HG03432 (cell line): Measurements from ENCODE around the gene GFI1B.
"Not testable (repeated sequence)": the region's sequence is repeated elsewhere in the genome, so short reads cannot be mapped to it uniquely, and the experiment has no call there.

Experiments
- ATAC-seq: cut with Tn5 transposase; IDR thresholded peaks from one replicate; pipeline ENCODE4 v1.9.1; 2021; ENCODE audit warnings: mild to moderate bottlenecking, moderate library complexity; ENCODE audit not compliant: unreplicated experiment

The GFI1B gene

GRCh38 chr9:132967908-132968307 is 10.6 kb upstream of the GFI1B start:
- ATAC-seq, result not testable (repeated sequence)

GRCh38 chr9:132969783-132970182 is 8.7 kb upstream of the GFI1B start:
- ATAC-seq, result no peak

DNA sequence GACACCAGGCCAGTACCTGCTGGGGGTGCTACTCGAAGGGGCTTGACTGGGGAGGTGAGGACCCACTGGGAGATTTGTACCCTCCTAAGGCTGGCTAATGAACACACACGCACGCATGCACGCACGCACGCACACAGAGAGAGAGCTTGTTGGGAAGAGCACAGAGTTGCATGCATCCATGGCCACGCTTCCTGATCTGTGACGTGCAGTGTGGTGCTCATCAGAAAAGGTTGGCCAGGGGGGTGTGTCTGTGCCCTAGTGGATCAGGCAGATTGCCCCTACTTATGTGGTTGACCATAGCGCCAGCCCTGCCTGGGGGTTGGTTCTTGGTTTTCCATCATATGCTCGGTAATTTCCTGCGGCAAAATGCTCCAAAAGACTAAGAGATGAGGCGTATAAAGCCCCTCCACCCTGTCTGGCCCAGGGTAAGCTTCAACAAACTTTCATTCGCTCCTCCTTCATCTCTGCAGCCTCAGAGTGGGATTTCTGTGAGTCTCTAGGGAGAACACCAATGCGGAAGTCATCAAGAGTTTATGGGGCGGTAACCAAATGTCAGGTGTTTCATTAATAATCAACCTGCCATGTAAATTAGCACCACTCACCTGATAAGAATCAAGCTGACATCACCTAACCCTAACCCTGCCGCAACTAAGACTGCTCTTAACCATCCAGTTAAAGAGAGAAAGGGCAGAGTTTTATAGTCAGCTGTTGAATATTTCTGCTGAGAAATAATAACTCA is 8.0 kb upstream of the GFI1B start:
- ATAC-seq, result no peak

DNA sequence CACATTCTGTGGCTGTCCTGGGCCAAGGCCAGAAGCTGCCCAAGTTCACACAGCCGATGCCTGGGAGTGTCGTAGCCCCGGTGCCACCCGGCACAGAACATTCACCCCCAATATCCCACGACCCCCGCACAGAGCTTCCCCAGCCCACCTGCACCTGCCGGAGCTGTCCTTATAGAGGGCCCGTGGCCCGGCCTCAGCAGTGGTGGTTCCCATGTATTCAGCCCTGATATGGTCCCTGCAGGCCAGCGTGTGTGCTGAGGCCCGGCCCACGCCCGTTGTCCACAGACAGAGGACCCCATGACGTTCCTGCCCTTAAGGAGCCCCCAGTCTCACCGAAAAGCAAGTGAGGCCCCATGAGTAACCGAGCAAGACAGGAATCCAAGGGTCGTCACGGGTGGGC is 5.3 kb upstream of the GFI1B start:
- no peak for ATAC-seq

GRCh38 chr9:132973713-132974112 is 4.8 kb upstream of the GFI1B start:
- no peak for ATAC-seq

DNA sequence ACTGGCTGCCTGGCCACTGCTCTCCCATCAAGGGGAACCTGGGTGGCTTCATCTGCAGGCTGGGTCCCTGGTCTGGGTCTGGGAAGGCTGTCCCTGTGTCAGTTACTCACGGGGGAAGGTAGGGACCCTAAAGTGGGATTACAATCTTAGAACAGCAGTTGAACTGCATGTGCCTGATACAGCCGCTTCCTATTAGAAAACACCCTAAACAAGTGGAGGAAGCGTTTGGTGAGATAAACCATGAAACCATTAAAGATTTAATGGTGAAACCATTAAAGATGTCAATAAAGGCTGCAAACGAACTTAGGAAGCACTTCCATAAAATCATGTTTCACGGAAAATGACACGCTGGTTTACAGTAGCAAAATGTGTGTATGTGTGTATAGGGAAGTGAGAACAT is 2.5 kb upstream of the GFI1B start:
- no peak for ATAC-seq

- ATAC-seq, result no peak
Measured at GRCh38 chr9:132976571-132976970, 1.9 kb upstream of the GFI1B start.

DNA sequence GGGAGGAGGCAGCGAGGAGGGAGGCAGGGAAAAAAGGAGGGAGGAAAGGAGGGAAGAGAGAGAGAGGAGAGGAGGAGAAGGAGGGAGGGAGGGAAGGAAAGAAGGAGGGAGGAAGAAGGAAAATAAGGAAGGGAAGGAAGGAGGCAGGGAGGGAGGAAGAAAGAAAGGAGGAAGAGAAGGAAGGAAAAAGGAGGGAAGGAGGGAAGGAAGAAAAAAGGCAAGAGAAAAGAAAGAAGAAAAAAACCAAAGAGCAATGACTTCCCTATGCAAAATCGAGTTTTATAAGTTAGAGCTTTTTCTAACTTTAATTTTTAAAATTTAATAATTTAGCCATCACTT is 413 bp upstream of the GFI1B start:
- no peak for ATAC-seq

GRCh38 chr9:132980157-132980556 is 1.7 kb downstream of the GFI1B start:
- ATAC-seq, result no peak

- ATAC-seq, result no peak
Measured at GRCh38 chr9:132982458-132982857, 4.0 kb downstream of the GFI1B start.

DNA sequence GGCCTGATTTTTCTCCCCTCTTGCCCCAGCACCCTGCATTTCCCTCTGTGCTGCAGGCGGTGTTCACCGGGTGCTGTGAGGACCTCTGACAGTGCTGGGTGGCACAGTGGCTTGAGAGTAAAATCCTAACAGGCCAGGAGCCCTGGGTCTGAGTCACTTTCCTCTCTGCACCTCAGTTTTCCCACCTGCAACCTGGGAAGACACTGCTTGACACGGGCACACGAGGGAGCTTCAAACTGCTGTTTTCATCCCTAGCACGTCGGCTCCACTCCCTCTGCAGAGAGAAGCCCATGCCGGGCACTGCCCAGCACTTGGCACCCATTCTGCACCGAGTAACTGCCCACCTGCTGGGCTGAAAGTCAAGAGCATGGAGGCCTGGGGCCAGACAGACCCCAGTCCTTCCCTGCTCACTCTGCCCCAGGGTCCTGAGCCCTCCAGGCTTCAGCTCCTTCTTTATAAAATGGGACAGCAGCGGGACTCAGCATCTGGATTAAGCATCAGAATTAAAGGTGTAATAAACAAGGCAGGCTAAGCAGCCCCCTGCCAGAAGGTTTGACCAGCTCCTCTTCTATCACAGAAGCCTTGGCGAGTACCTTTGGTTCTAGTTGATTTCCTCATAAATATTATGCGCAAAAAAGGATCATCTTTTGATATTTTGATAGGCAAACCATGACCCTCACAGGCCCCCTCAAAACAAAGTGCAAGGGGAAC is 5.2 kb downstream of the GFI1B start:
- ATAC-seq, result no peak

GRCh38 chr9:132984202-132985070 is 5.9 kb downstream of the GFI1B start:
- no peak for ATAC-seq

DNA sequence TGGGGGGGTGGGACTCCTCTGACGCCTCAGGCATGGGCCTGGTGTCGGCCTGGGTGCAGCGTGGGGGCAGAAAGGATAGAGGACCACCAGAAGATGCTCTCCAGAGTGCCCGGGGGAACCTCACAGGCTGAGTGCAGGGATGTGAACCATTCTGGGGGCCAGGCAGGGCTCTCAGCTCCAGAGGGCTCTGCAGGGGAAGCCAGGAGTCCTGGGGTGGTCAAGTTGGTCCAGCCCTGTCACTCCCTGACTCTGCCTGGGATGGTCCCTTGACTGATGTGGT is 6.5 kb downstream of the GFI1B start:
- no peak for ATAC-seq

DNA sequence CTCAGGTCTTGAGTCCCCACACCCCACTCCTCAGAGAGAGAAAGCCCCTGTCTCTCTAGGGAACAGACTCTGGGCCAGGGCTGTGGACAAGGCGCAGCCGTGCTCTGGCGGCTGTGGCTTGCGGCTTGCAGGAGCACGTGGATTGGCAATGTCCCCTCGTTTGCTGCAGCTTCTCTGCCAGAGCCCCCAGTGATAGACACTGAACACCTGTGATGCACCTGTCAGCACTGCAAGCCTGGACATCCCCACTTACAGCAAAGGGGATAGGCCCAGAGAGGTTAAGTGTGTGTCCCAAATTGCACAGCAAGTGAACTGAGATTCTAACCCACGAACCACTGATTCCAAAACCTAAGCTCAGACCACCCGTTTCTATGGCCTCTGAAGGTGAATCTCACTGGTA is 7.0 kb downstream of the GFI1B start:
- ATAC-seq, result no peak

DNA sequence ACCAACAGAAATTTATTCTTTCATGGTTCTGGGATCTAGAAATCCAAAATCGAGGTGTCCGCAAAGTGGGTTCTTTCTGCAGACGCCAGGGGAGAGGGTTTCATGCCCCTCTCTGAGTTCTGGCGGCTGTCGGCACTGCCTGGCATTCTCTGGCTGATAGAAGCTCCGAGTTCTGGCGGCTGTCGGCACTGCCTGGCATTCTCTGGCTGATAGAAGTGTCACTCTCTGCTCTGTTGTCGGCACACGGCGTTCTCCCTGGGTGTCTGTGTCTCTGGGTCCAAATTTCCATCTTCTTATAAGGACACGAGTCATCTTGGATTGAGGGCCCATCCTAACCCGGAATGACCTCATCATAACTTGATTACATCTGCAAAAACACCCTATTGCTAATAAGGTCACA is 7.6 kb downstream of the GFI1B start:
- ATAC-seq, result no peak

GRCh38 chr9:132986640-132987620 is 8.4 kb downstream of the GFI1B start:
- ATAC-seq, result no peak

DNA sequence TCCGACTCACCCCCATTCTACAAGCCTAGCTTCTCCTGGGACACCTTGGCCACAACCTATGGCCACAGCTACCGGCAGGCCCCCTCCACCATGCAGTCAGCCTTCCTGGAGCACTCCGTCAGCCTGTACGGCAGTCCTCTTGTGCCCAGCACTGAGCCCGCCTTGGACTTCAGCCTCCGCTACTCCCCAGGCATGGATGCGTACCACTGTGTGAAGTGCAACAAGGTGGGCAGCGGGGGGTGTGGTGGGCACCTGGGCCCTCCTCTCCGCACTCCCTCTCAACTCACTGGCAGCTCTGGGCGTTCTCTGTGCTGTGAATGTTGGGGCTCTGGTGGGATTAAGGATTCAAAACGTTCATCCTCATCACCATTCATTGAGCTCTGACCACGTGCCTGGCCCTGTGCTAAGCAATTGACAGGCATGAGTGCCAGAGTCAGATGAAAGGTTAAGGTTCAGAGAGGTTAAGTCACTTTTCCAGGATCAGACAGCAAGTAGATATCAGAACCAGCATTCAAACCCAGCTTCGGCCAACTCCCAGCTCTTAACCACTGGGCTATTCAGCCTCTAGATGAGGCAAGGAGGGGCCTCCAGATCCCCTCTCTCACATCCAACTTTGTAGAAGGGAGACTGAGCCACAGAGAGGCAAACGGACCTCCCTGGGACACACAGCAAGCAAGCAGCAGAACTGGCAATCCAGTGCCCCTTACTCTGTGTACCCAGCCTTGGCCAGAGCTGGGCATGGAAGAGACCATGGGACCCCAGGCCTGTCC is 9.9 kb downstream of the GFI1B start:
- no peak for ATAC-seq

DNA sequence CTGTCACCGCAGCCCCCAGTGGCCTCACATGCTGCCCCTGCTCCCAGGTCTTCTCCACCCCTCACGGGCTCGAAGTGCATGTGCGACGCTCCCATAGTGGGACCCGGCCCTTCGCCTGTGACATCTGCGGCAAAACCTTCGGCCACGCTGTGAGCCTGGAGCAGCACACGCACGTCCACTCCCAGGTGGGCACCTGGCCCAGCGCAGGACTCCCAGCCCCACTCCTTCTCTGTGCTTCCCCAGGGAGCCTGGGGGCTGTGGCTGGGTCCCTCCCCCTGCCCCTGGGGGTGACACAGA is 10.5 kb downstream of the GFI1B start:
- no peak for ATAC-seq

- ATAC-seq, result no peak
Measured at GRCh38 chr9:132989414-132989996, 11.0 kb downstream of the GFI1B start.

DNA sequence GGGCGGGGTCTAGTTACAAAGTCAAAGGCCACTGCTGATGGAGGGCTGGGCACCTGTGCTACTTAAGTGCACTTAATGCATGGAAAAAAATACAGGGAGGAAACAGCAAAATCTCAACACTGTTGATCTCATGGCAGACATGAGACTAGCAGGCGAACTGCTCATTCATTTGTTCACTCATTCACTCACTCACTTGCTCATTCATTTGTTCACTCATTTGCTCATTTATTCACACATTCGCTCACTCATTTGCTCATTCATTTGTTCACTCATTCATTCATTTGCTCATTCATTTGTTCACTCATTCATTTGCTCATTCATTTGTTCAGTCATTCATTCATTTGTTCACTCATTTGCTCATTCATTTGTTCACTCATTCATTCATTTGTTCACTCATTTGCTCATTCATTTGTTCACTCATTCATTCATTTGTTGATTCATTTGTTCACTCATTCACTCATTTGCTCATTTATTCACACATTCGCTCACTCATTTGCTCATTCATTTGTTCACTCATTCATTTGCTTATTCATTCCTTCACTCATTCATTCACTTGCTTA is 11.6 kb downstream of the GFI1B start:
- ATAC-seq, result not testable (repeated sequence)
